ENCODE data around the gene CASP2.

Gene CASP2

GRCh38 chr7:143295870-143296269 is 7.7 kb downstream of the CASP2 start:
- DNase-seq (ENCODE audit: low read depth, low spot score), result no peak

- no peak for DNase-seq (ENCODE audit: low read depth, low spot score)
Measured at GRCh38 chr7:143296686-143297085, 8.5 kb downstream of the CASP2 start.

GRCh38 chr7:143299346-143299745 is 11.2 kb downstream of the CASP2 start:
- DNase-seq (ENCODE audit: low read depth, low spot score), result no peak

GRCh38 chr7:143299840-143300239 is 11.7 kb downstream of the CASP2 start:
- DNase-seq (ENCODE audit: low read depth, low spot score), result peak; percentile 26

GRCh38 chr7:143300959-143301935 is 13.1 kb downstream of the CASP2 start:
- DNase-seq (ENCODE audit: low read depth, low spot score), result no peak

- no peak for DNase-seq (ENCODE audit: low read depth, low spot score)
Measured at GRCh38 chr7:143303733-143304132, 15.6 kb downstream of the CASP2 start.

- no peak for DNase-seq (ENCODE audit: low read depth, low spot score)
Measured at GRCh38 chr7:143304938-143305337, 16.8 kb downstream of the CASP2 start.

GRCh38 chr7:143305423-143306070 is 17.4 kb downstream of the CASP2 start:
- DNase-seq (ENCODE audit: low read depth, low spot score), result peak; percentile 45

GRCh38 chr7:143308632-143309031 is 20.5 kb downstream of the CASP2 start:
- no peak for DNase-seq (ENCODE audit: low read depth, low spot score)

GRCh38 chr7:143314127-143314526 is 26.0 kb downstream of the CASP2 start:
- DNase-seq (ENCODE audit: low read depth, low spot score), result no peak

GRCh38 chr7:143315776-143316175 is 27.6 kb downstream of the CASP2 start, which contains the start of gene CLCN1:
Gene CLCN1 (plus strand): TSS chr7:143316111. CDS start chr7:143316213, 102 bp downstream.
- no peak for DNase-seq (ENCODE audit: low read depth, low spot score)

- no peak for DNase-seq (ENCODE audit: low read depth, low spot score)
Measured at GRCh38 chr7:143316492-143316891, 28.3 kb downstream of the CASP2 start.

GRCh38 chr7:143318661-143319060 is 30.5 kb downstream of the CASP2 start:
- DNase-seq (ENCODE audit: low read depth, low spot score), result no peak

- no peak for DNase-seq (ENCODE audit: low read depth, low spot score)
Measured at GRCh38 chr7:143320620-143321019, 32.5 kb downstream of the CASP2 start.

- no peak for DNase-seq (ENCODE audit: low read depth, low spot score)
Measured at GRCh38 chr7:143321242-143321641, 33.1 kb downstream of the CASP2 start.

- DNase-seq (ENCODE audit: low read depth, low spot score), result no peak
Measured at GRCh38 chr7:143321734-143322133, 33.6 kb downstream of the CASP2 start.

- no peak for DNase-seq (ENCODE audit: low read depth, low spot score)
Measured at GRCh38 chr7:143322760-143323633, 34.8 kb downstream of the CASP2 start.

- no peak for DNase-seq (ENCODE audit: low read depth, low spot score)
Measured at GRCh38 chr7:143323653-143324052, 35.5 kb downstream of the CASP2 start.

GRCh38 chr7:143325240-143325639 is 37.1 kb downstream of the CASP2 start:
- DNase-seq (ENCODE audit: low read depth, low spot score), result no peak

GRCh38 chr7:143327903-143328302 is 39.8 kb downstream of the CASP2 start:
- DNase-seq (ENCODE audit: low read depth, low spot score), result no peak

- no peak for DNase-seq (ENCODE audit: low read depth, low spot score)
Measured at GRCh38 chr7:143329471-143330170, 41.5 kb downstream of the CASP2 start.
